Measurements from ENCODE around the gene IGSF21. TPM values are rescaled to one million over a fixed set of nuclear protein-coding genes. Genes with fewer than 3 reads are reported as not detected.

Gene IGSF21
- polyA plus RNA-seq, 6 donors from 2014 or later = not detected

DNA sequence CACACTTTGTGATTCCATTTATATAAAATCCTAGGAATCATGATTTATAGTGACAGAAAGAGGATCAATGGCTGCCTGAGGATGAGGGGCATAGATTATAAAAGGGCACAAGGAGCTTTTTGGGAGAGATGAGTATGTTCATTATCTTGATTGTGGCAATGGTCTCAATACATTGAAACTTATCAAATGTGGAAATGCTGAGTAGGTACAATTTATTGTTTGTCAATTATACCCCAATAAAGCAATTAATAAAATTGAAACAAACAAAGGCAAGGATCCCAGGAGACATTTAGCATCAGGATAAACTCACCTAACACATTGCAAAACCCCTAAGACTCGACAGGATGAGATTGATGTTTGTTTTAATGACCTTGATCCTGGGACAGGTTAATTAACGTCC lies 220.1 kb downstream of the IGSF21 start:
- H3K4me3 Mint-ChIP-seq = no peak overlapping the region
- H3K4me1 Mint-ChIP-seq = no peaks in the 10 kb centered on the region
- no peak overlapping the region for H3K27ac Mint-ChIP-seq
- DNase-seq (no peak), ATAC-seq (ENCODE audit: low read depth in 2 of 2) (no peak)
- H3K36me3 Mint-ChIP-seq = no peaks in the 10 kb centered on the region
- peaks cover 0 to 3% (median 0%) of the 10 kb centered on the region in 7 donors for H3K9me3 Mint-ChIP-seq
- H3K27me3 Mint-ChIP-seq = peaks cover 16 to 33% (median 22%) of the 10 kb centered on the region in 3 donors

DNA sequence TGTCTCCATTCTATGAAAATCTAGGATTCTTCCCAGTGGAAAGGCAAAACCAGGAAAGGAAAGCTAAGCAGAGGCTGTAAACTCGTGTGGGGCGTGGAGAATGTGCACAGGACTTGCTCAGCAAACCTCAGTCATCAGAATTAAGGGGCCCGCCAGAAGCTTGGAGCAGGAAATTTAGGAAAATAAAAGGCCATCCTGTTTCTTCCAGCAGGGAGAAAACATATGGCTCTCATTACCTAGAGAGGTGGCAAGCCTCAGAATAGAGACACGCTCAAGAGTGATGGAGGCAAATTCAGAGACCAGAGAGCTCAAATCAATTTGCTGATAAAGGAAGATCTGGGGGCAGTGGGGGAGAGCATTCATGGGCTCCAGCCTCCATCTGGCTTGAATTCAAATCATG lies 221.2 kb downstream of the IGSF21 start:
- no peak overlapping the region for H3K27ac Mint-ChIP-seq
- no peak overlapping the region for H3K4me3 Mint-ChIP-seq
- DNase-seq (no peak), ATAC-seq (ENCODE audit: low read depth in 2 of 2) (no peak)
- no peaks in the 10 kb centered on the region for H3K4me1 Mint-ChIP-seq
- H3K36me3 Mint-ChIP-seq = no peaks in the 10 kb centered on the region
- peaks cover 15 to 28% (median 20%) of the 10 kb centered on the region in 3 donors for H3K27me3 Mint-ChIP-seq
- H3K9me3 Mint-ChIP-seq = peaks cover 0 to 3% (median 0%) of the 10 kb centered on the region in 7 donors

DNA sequence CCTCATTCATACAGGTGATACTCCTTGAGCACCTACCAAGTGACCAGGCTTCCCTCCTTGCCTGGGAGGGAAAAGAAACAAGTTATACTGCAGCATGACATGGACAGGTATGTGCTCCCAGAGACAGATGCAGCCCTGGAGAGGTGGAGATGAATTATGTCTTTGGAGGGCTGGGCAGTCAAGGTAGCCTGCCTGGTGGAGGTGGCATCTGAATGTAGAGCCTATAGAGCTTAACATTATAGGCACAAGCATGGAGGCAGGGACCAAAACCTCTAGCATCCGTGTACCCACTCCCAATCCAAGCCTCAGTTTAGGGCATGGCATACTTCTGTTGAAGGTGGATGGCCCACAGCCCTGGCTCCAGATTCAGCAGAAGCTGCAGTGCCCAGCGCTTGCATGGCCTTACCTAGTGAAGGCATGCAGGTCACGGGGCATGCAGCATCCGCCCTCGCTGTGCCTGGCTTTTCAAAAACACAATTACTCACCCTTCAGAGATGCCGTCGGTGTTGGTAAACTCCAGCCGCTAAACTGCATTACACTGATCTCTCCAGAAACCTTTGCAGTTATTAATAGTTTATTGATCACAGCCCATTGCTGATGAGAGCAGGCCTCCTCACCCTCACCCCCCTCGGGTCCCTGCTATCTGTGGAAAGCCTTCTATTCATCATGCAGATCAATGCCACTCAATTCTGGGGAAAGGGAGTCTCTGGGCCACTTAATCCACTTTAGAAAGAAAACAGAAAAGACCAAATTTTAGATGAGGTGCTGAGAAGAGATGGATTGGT lies 222.1 kb downstream of the IGSF21 start:
- DNase-seq (no peak), ATAC-seq (ENCODE audit: low read depth in 2 of 2) (no peak)
- Mint-ChIP-seq H3K4me3 (no peak overlapping the region), H3K36me3 (no peaks in the 10 kb centered on the region), H3K27me3 (peaks cover 13 to 26% (median 16%) of the 10 kb centered on the region in 3 donors), H3K27ac (no peak overlapping the region), H3K4me1 (no peaks in the 10 kb centered on the region), H3K9me3 (no peaks in the 10 kb centered on the region)

- no peaks in the 10 kb centered on the region for H3K4me1 Mint-ChIP-seq
- H3K9me3 Mint-ChIP-seq = no peaks in the 10 kb centered on the region
- DNase-seq (no peak), ATAC-seq (ENCODE audit: low read depth in 2 of 2) (no peak)
- no peaks in the 10 kb centered on the region for H3K36me3 Mint-ChIP-seq
- H3K27me3 Mint-ChIP-seq = peaks cover 0 to 23% (median 13%) of the 10 kb centered on the region in 3 donors
- H3K4me3 Mint-ChIP-seq = no peak overlapping the region
- H3K27ac Mint-ChIP-seq = no peak overlapping the region
Observed at GRCh38 chr1:18332576-18332975, 225.0 kb downstream of the IGSF21 start.

DNA sequence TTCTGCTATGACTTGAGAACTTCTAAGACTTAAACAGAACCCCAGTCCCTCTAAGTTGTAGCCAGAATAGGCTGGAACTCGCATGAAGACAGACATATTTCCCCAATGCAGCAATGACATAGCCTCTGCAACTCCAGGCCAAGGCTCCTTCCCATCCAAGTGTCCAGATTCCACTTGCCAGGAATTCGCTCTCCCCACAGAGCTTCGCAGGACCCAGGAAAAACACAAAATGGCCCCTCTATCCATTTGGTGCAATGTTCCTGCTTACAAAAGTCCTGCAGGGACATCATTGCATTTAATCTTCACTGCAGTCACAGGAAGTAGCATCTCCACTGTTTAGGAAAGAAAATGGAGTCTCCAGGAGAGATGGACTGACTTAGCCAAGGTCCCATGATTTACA lies 225.6 kb downstream of the IGSF21 start:
- Mint-ChIP-seq H3K27ac (no peak overlapping the region), H3K4me1 (no peaks in the 10 kb centered on the region)
- no peak for ATAC-seq (ENCODE audit: low read depth in 2 of 2)

GRCh38 chr1:18336801-18337200 lies 229.2 kb downstream of the IGSF21 start:
- Mint-ChIP-seq H3K9me3 (peaks cover 0 to 5% (median 0%) of the 10 kb centered on the region in 7 donors), H3K36me3 (no peaks in the 10 kb centered on the region), H3K27ac (no peak overlapping the region), H3K27me3 (peaks cover 0 to 13% (median 12%) of the 10 kb centered on the region in 3 donors), H3K4me3 (no peak overlapping the region), H3K4me1 (peaks cover 0 to 5% (median 0%) of the 10 kb centered on the region in 3 donors)
- no peak for ATAC-seq (ENCODE audit: low read depth in 2 of 2)
- DNase-seq = no peak

More for the DNA sequence above, 225.6 kb downstream of the IGSF21 start:
- peaks cover 0 to 23% (median 12%) of the 10 kb centered on the region in 3 donors for H3K27me3 Mint-ChIP-seq
- H3K4me3 Mint-ChIP-seq = no peak overlapping the region
- H3K9me3 Mint-ChIP-seq = no peaks in the 10 kb centered on the region
- H3K36me3 Mint-ChIP-seq = no peaks in the 10 kb centered on the region
- no peak for DNase-seq

DNA sequence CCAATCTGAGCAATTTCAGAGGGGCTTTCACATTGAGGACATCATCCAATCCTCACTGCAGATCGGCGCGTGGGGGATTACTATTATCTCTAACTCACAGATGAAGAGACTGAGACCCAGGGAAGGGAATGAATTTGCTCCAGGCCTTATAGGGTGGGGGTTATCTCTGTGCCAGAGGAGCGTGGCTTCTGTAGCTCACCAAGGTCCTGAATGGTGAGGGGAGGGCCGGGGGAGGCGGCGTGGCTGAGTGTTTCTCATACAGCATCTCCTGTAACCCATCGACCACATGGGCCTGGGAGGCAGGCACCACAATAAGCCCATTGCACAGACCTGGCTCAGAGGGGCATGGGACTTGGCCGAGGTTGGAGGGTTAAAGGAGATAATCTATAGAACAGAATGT lies 230.2 kb downstream of the IGSF21 start:
- no peaks in the 10 kb centered on the region for H3K36me3 Mint-ChIP-seq
- H3K9me3 Mint-ChIP-seq = peaks cover 0 to 5% (median 0%) of the 10 kb centered on the region in 7 donors
- no peak for ATAC-seq (ENCODE audit: low read depth in 2 of 2)
- peaks cover 0 to 6% (median 0%) of the 10 kb centered on the region in 3 donors for H3K4me1 Mint-ChIP-seq
- no peak overlapping the region for H3K27ac Mint-ChIP-seq
- DNase-seq = no peak
- peaks cover 0 to 12% (median 4%) of the 10 kb centered on the region in 3 donors for H3K27me3 Mint-ChIP-seq
- no peak overlapping the region for H3K4me3 Mint-ChIP-seq

DNA sequence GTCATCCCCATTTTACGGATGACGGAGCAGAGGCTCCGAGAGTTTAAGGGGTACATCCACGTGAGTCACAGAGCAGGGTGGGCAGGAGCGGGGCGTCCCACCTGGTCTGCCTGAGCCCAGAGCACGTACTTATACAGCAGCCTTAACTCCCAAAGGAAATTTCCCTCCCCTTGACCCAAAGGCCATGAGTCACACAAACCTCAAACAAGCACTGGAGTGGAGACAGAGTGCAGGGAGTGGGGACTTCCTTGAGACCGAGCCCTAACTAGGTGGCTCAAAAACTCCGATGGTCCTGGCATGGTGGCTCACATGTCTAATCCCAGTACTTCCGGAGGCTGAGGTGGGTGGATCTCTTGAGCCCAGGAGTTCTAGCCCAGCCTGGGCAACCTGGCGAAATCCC lies 231.6 kb downstream of the IGSF21 start:
- peaks cover 0 to 8% (median 8%) of the 10 kb centered on the region in 3 donors for H3K27me3 Mint-ChIP-seq
- H3K36me3 Mint-ChIP-seq = no peaks in the 10 kb centered on the region
- no peak for DNase-seq
- H3K27ac Mint-ChIP-seq = no peak overlapping the region
- H3K4me3 Mint-ChIP-seq = no peak overlapping the region
- H3K9me3 Mint-ChIP-seq = peaks cover 0 to 9% (median 1%) of the 10 kb centered on the region in 7 donors
- no peak for ATAC-seq (ENCODE audit: low read depth in 2 of 2)
- peaks cover 0 to 6% (median 0%) of the 10 kb centered on the region in 3 donors for H3K4me1 Mint-ChIP-seq

DNA sequence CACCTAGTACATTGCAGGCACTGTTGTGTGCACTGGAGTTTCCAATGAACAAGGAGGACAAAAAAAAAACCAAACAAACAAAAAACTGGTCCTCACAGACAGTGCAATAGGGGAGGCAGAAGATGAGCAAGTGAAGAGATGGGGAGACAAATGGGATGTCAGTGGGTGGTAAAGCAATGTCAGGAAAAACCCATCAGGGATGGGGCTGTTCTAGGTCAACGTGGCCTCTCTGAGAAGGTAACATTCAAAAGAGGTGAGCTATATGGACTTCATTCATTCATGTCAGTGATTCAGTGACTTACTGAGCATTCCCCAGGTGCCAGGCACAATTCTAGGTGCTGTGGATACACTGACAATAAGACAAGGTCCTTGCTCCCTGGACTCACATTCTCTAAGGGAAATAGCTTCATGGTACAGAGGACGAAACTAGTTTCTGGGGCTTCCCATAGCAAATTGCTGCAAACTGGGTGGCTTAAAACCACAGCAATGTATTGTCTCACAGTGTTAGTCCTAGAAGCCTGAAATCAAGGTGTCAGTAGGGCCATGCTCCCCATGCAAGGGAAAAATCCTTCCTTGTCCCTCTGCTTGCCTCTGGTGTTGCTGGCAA lies 232.7 kb downstream of the IGSF21 start:
- no peak for ATAC-seq (ENCODE audit: low read depth in 2 of 2)
- no peak for DNase-seq
- Mint-ChIP-seq H3K27me3 (peaks cover 0 to 8% (median 8%) of the 10 kb centered on the region in 3 donors), H3K9me3 (peaks cover 0 to 9% (median 1%) of the 10 kb centered on the region in 7 donors), H3K4me1 (peaks cover 0 to 6% (median 0%) of the 10 kb centered on the region in 3 donors), H3K27ac (peak overlapping the region in 1 of 6 donors; percentile 71), H3K4me3 (no peak overlapping the region), H3K36me3 (no peaks in the 10 kb centered on the region)

- H3K4me3 Mint-ChIP-seq = no peak overlapping the region
- DNase-seq = no peak
- peak overlapping the region in 1 of 6 donors; percentile 71 for H3K27ac Mint-ChIP-seq
- peaks cover 0 to 6% (median 0%) of the 10 kb centered on the region in 3 donors for H3K4me1 Mint-ChIP-seq
- H3K36me3 Mint-ChIP-seq = no peaks in the 10 kb centered on the region
- H3K27me3 Mint-ChIP-seq = peaks cover 0 to 8% (median 8%) of the 10 kb centered on the region in 3 donors
- ATAC-seq (ENCODE audit: low read depth in 2 of 2) = no peak
- H3K9me3 Mint-ChIP-seq = peaks cover 0 to 9% (median 1%) of the 10 kb centered on the region in 7 donors
Observed at GRCh38 chr1:18340787-18341186, 233.2 kb downstream of the IGSF21 start.

DNA sequence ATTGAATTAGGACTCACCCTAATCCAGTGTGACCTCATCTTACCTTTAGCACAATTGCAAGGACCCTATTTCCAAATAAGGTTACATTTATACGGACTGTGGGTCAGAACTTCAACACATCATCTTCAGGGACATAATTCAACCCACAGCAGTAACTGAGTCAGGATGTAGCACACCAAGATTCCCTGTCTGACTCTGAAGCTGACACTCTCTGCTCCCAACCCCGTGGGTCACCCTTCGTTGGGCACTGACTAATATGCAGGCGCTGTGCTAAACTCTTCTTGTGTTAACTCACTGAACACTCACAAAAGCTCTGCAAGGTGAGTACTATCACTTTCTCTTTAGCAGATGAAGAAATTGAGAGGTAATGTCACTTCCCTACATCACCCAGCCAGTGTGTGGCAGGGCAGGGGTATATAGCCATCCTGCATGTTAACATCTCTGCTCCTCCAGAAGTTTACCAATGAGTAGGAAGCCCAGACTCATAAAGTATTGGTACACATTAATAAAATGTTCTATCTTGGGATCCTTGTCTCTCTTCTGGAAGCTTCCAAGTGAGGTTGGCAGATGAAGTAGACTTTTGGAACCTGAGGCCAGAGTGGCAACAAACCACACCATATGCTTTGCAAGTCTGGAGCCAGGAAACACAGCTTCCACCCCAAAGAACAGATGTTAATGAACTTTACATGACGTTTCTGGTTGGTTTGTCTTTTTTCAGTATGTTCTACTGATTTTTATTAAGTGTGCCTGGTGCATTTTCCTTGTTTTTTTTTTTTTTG lies 233.9 kb downstream of the IGSF21 start:
- DNase-seq (no peak), ATAC-seq (ENCODE audit: low read depth in 2 of 2) (no peak)
- peaks cover 0 to 6% (median 0%) of the 10 kb centered on the region in 3 donors for H3K4me1 Mint-ChIP-seq
- peaks cover 6 to 14% (median 8%) of the 10 kb centered on the region in 3 donors for H3K27me3 Mint-ChIP-seq
- no peak overlapping the region for H3K4me3 Mint-ChIP-seq
- H3K9me3 Mint-ChIP-seq = peaks cover 0 to 9% (median 1%) of the 10 kb centered on the region in 7 donors
- H3K27ac Mint-ChIP-seq = peak overlapping the region in 1 of 6 donors; percentile 33
- H3K36me3 Mint-ChIP-seq = no peaks in the 10 kb centered on the region

DNA sequence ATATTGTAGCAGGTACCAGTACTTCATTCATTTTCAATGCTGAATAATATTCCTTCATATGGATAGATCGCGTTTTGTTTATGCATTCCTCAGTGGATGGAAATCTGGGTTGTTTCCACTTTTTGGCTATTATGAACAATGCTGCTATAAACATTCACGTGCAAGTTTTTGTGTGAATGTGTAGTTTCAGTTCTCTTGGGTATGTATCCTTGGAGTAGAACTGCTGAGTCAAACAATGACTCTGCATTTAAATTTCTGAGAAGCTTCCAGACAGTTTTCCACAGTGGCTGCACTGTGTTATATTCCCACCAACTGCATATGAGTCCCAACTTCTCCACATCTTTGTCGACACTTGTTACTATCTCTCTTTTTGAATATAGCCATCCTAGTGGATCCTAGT lies 235.1 kb downstream of the IGSF21 start:
- H3K4me1 Mint-ChIP-seq = peaks cover 0 to 6% (median 0%) of the 10 kb centered on the region in 3 donors
- H3K27me3 Mint-ChIP-seq = peaks cover 6 to 16% (median 8%) of the 10 kb centered on the region in 3 donors
- no peak overlapping the region for H3K4me3 Mint-ChIP-seq
- peaks cover 0 to 9% (median 1%) of the 10 kb centered on the region in 7 donors for H3K9me3 Mint-ChIP-seq
- ATAC-seq (ENCODE audit: low read depth in 2 of 2) = no peak
- no peak for DNase-seq
- no peak overlapping the region for H3K27ac Mint-ChIP-seq
- H3K36me3 Mint-ChIP-seq = no peaks in the 10 kb centered on the region

DNA sequence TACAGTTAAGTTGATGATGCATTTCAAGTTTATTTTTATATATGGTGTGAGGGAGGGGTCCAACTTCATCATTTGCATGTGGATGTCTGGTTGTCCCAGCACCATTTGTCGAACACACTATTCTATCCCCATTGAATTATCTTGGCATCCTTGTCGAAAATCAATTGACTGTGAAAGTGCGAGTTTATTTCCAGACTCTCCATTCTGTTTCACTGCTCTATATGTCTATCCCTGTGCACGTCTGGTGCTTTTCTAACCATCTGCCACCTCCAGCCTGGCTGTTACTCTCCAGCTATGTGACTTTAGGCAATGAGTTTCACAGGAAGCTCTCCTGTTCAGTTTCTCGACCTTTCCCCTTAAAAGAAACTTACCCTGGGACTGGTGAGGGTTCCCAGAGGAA lies 236.0 kb downstream of the IGSF21 start:
- Mint-ChIP-seq H3K4me3 (no peak overlapping the region), H3K4me1 (peaks cover 0 to 6% (median 0%) of the 10 kb centered on the region in 3 donors), H3K27me3 (peaks cover 6 to 16% (median 8%) of the 10 kb centered on the region in 3 donors), H3K27ac (no peak overlapping the region), H3K36me3 (no peaks in the 10 kb centered on the region), H3K9me3 (peaks cover 0 to 9% (median 1%) of the 10 kb centered on the region in 7 donors)
- no peak for ATAC-seq (ENCODE audit: low read depth in 2 of 2)
- no peak for DNase-seq
